ENCODE measurements around the gene NDUFAF3. TPM values are rescaled to one million over a fixed set of nuclear protein-coding genes. Genes with fewer than 3 reads are reported as not detected.

The NDUFAF3 gene
- total RNA-seq, 4 donors from 2014 or later = 90.9 to 142 (median 116) TPM

- Histone ChIP-seq H3K4me3 (peak within 1 kb of the TSS; percentile 85 to 98 (median 95)), H3K27ac (replicated peaks in 1 of 4) (peak within 1 kb of the TSS; percentile 94 to 97 (median 94)), H3K9me3 (no peaks in the 10 kb centered on the region), H3K4me1 (peaks cover 29 to 44% (median 41%) of the 10 kb centered on the region in 4 donors), H3K36me3 (peaks cover 0 to 32% (median 28%) of the 10 kb centered on the region in 4 donors), H3K27me3 (no peaks in the 10 kb centered on the region)
- TF ChIP-seq EP300 (IDR thresholded peaks at IDR 0.05) (no peak), POLR2A (IDR thresholded peaks at IDR 0.05; ENCODE audit: low read depth) (no peak), CTCF (IDR thresholded peaks at IDR 0.05) (peak; percentile 40 to 49 (median 48)), POLR2AphosphoS5 (IDR thresholded peaks at IDR 0.05) (peak; percentile 91 to 94)
- DNase-seq (ENCODE audit: extremely low spot score) = peak; percentile 95
- WGBS = 0% methylated on average over 9 of the region's 91 CpGs
- intact Hi-C loops (cut with DNase I) = loop anchor here (2.0 kb wide), 1 partner anchor 15 kb away; no protein-coding TSS in a partner anchor
Observed at GRCh38 chr3:48989796-48990635, 31.9 kb upstream of the NDUFAF3 start, which contains the start of gene P4HTM. TSS of gene P4HTM (plus strand) at chr3:48990241. CDS start at chr3:48990257, 16 bp downstream.

GRCh38 chr3:48990636-48991469 is 31.1 kb upstream of the NDUFAF3 start:
- peak overlapping the region; percentile 94 to 97 (median 94) for H3K27ac ChIP-seq (replicated peaks in 1 of 4)
- intact Hi-C loops (cut with DNase I) = loop anchor here (2.0 kb wide), 1 partner anchor 14 kb away; no protein-coding TSS in a partner anchor
- WGBS = 5% methylated on average over 30 of the region's 40 CpGs
- H3K4me1 ChIP-seq = peaks cover 29 to 44% (median 41%) of the 10 kb centered on the region in 4 donors
- no peaks in the 10 kb centered on the region for H3K27me3 ChIP-seq
- H3K4me3 ChIP-seq = peak overlapping the region; percentile 85 to 98 (median 95)
- TF ChIP-seq POLR2AphosphoS5 (IDR thresholded peaks at IDR 0.05) (peak in 1 of 2 donors; percentile 36), CTCF (IDR thresholded peaks at IDR 0.05) (no peak), POLR2A (IDR thresholded peaks at IDR 0.05; ENCODE audit: low read depth) (no peak), EP300 (IDR thresholded peaks at IDR 0.05) (no peak)
- DNase-seq (ENCODE audit: extremely low spot score) = no peak
- no peaks in the 10 kb centered on the region for H3K9me3 ChIP-seq
- H3K36me3 ChIP-seq = peaks cover 0 to 32% (median 19%) of the 10 kb centered on the region in 4 donors

- WGBS = 70% methylated on average over 5 of the region's 5 CpGs
- no peaks in the 10 kb centered on the region for H3K9me3 ChIP-seq
- H3K4me3 ChIP-seq = peak overlapping the region in 2 of 4 donors; percentile 94 to 96
- H3K36me3 ChIP-seq = peaks cover 0 to 31% (median 16%) of the 10 kb centered on the region in 4 donors
- DNase-seq (ENCODE audit: extremely low spot score) = no peak
- H3K27me3 ChIP-seq = no peaks in the 10 kb centered on the region
- intact Hi-C loops (cut with DNase I) = loop anchor here (2.0 kb wide), 1 partner anchor 13 kb away; no protein-coding TSS in a partner anchor
- TF ChIP-seq POLR2A (IDR thresholded peaks at IDR 0.05; ENCODE audit: low read depth) = no peak
- H3K4me1 ChIP-seq = peaks cover 29 to 44% (median 41%) of the 10 kb centered on the region in 4 donors
- H3K27ac ChIP-seq (replicated peaks in 1 of 4) = peak overlapping the region in 2 of 4 donors; percentile 94 to 97
Observed at GRCh38 chr3:48991851-48992545, 29.9 kb upstream of the NDUFAF3 start.

GRCh38 chr3:48993834-48994233 is 28.1 kb upstream of the NDUFAF3 start:
- TF ChIP-seq CTCF (IDR thresholded peaks at IDR 0.05) (no peak), POLR2A (IDR thresholded peaks at IDR 0.05; ENCODE audit: low read depth) (no peak), EP300 (IDR thresholded peaks at IDR 0.05) (no peak), POLR2AphosphoS5 (IDR thresholded peaks at IDR 0.05) (no peak)

More at GRCh38 chr3:48993834-48994233, 28.1 kb upstream of the NDUFAF3 start:
- no peak for DNase-seq (ENCODE audit: extremely low spot score)
- Histone ChIP-seq H3K27me3 (no peaks in the 10 kb centered on the region), H3K36me3 (peaks cover 0 to 43% (median 15%) of the 10 kb centered on the region in 4 donors), H3K4me1 (peaks cover 24 to 40% (median 31%) of the 10 kb centered on the region in 4 donors), H3K4me3 (no peak overlapping the region), H3K27ac (replicated peaks in 1 of 4) (no peak overlapping the region), H3K9me3 (no peaks in the 10 kb centered on the region)
- intact Hi-C loops (cut with DNase I) = no loop called here
